Hepatocyte (in vitro differentiated cells): ENCODE results near the gene DHDDS. TPM values are rescaled to one million over a fixed set of nuclear protein-coding genes. Genes with fewer than 3 reads are reported as not detected.

ENCODE experiments used
- DNase-seq: peaks from one replicate; pipeline ENCODE4 v3.0.0-alpha.2; 2016; ENCODE audit warnings: low spot score
- H2AFZ ChIP-seq: fragments of 200-600 bp; sonication (generic); 2 replicates; pipeline ENCODE4 v1.6.0; 2016; ENCODE audit warnings: antibody characterized with exemption, mild to moderate bottlenecking
- H3K27ac ChIP-seq: fragments of 200-600 bp; sonication (generic); 2 replicates; pipeline ENCODE4 v1.5.1; 2016; ENCODE audit warnings: mild to moderate bottlenecking
- H3K27me3 ChIP-seq: fragments of 200-600 bp; sonication (generic); 2 replicates; pipeline ENCODE4 v1.6.1; 2016
- H3K36me3 ChIP-seq: fragments of 200-600 bp; sonication (generic); replicated peaks from 2 replicates; pipeline ENCODE4 v1.5.1; 2016; ENCODE audit warnings: low read depth; ENCODE audit not compliant: insufficient read depth
- H3K4me1 ChIP-seq: fragments of 200-600 bp; sonication (generic); 2 replicates; pipeline ENCODE4 v1.5.1; 2016; ENCODE audit warnings: mild to moderate bottlenecking, moderate library complexity; ENCODE audit not compliant: insufficient read depth
- H3K4me2 ChIP-seq: fragments of 200-600 bp; sonication (generic); 2 replicates; pipeline ENCODE4 v1.6.0; 2016
- H3K4me3 ChIP-seq: fragments of 200-600 bp; sonication (generic); 2 replicates; pipeline ENCODE4 v1.5.1; 2016; ENCODE audit warnings: mild to moderate bottlenecking
- H3K79me2 ChIP-seq: fragments of 200-600 bp; sonication (generic); 2 replicates; pipeline ENCODE4 v1.6.0; 2017; ENCODE audit warnings: mild to moderate bottlenecking
- H3K9me2 ChIP-seq: fragments of 200-600 bp; sonication (generic); replicated peaks from 2 replicates; pipeline ENCODE4 v1.6.0; 2017; ENCODE audit warnings: mild to moderate bottlenecking; ENCODE audit not compliant: insufficient read depth
- H3K9me3 ChIP-seq: fragments of 200-600 bp; sonication (generic); 2 replicates; pipeline ENCODE4 v1.5.1; 2016; ENCODE audit warnings: low read depth, mild to moderate bottlenecking
- H4K20me1 ChIP-seq: fragments of 200-600 bp; sonication (generic); 2 replicates; pipeline ENCODE4 v1.6.0; 2016; ENCODE audit warnings: mild to moderate bottlenecking; ENCODE audit not compliant: insufficient read depth, poor library complexity, severe bottlenecking
- CTCF ChIP-seq: fragments of 200-600 bp; sonication (generic); IDR thresholded peaks from 2 replicates; pipeline ENCODE4 v1.5.1; 2016; ENCODE audit warnings: antibody characterized with exemption, mild to moderate bottlenecking; ENCODE audit not compliant: poor library complexity
- EZH2 ChIP-seq: fragments of 200-600 bp; sonication (generic); IDR thresholded peaks from 2 replicates; pipeline ENCODE4 v1.6.1; 2016; ENCODE audit warnings: antibody characterized with exemption, mild to moderate bottlenecking, borderline replicate concordance
- EZH2phosphoT487 ChIP-seq: fragments of 200-600 bp; sonication (generic); IDR thresholded peaks from one replicate; pipeline ENCODE4 v1.6.1; 2018; ENCODE audit warnings: antibody characterized with exemption, mild to moderate bottlenecking, low read depth, moderate library complexity; ENCODE audit not compliant: unreplicated experiment, severe bottlenecking
- WGBS: methylation state at CpG from one replicate; pipeline ENCODE4 v1.1.6; 2016; ENCODE audit warnings: low lambda C conversion rate; ENCODE audit errors: missing lambda C conversion rate; 5-methylcytosine and 5-hydroxymethylcytosine counted together
- polyA plus RNA-seq: library from polyadenylated mRNA; unstranded; fragments of >200 nt; fragmentation: Nextera tagmentation; extraction: Ambion mirVana; gene quantifications from 2 replicates; pipeline ENCODE4 v1.2.1, GENCODE V29; 2016
- total RNA-seq: library from RNA; depleted of rRNA; stranded (reverse); fragments of >200 nt; gene quantifications from 2 replicates; pipeline ENCODE4 v1.2.3, GENCODE V29; 2014

The DHDDS gene
- total and polyA plus RNA-seq, 2 experiments from 2014 or later, result 42.9 to 44.9 TPM

- H3K4me2 ChIP-seq, result no peak overlapping the region
- no peak for DNase-seq
- H3K27me3 ChIP-seq, result no peaks in the 10 kb centered on the region
- no peak overlapping the region for H2AFZ ChIP-seq
- no peaks in the 10 kb centered on the region for H3K9me3 ChIP-seq
- 82% methylated on average over 8 of the region's 8 CpGs for WGBS
- H4K20me1 ChIP-seq, result no peaks in the 10 kb centered on the region
- H3K4me1 ChIP-seq, result no peaks in the 10 kb centered on the region
- no peaks in the 10 kb centered on the region for H3K36me3 ChIP-seq
- no peak overlapping the region for H3K4me3 ChIP-seq
- no peak overlapping the region for H3K27ac ChIP-seq
- no peaks in the 10 kb centered on the region for H3K9me2 ChIP-seq
- TF ChIP-seq CTCF (no peak), EZH2 (no peak), EZH2phosphoT487 (no peak)
- no peaks in the 10 kb centered on the region for H3K79me2 ChIP-seq
These were observed 36.4 kb upstream of the DHDDS start for GRCh38 chr1:26395754-26396153.

- H3K4me2 ChIP-seq, result no peak overlapping the region
- H3K27me3 ChIP-seq, result no peaks in the 10 kb centered on the region
- no peak overlapping the region for H3K27ac ChIP-seq
- no peaks in the 10 kb centered on the region for H3K36me3 ChIP-seq
- no peaks in the 10 kb centered on the region for H3K79me2 ChIP-seq
- H3K9me2 ChIP-seq, result no peaks in the 10 kb centered on the region
- WGBS, result 93% methylated on average over 3 of the region's 3 CpGs
- DNase-seq, result no peak
- H2AFZ ChIP-seq, result no peak overlapping the region
- TF ChIP-seq EZH2phosphoT487, result no peak
- no peak for TF ChIP-seq CTCF
- no peak for TF ChIP-seq EZH2
- no peaks in the 10 kb centered on the region for H4K20me1 ChIP-seq
- H3K4me1 ChIP-seq, result no peaks in the 10 kb centered on the region
- no peak overlapping the region for H3K4me3 ChIP-seq
- H3K9me3 ChIP-seq, result no peaks in the 10 kb centered on the region
These were observed 33.1 kb upstream of the DHDDS start for GRCh38 chr1:26399034-26399433.

GRCh38 chr1:26401891-26402290 lies 30.2 kb upstream of the DHDDS start:
- no peaks in the 10 kb centered on the region for H3K27me3 ChIP-seq
- 83% methylated on average over 3 of the region's 3 CpGs for WGBS
- H3K36me3 ChIP-seq, result no peaks in the 10 kb centered on the region
- no peak overlapping the region for H2AFZ ChIP-seq
- no peaks in the 10 kb centered on the region for H3K9me2 ChIP-seq
- no peak overlapping the region for H3K4me2 ChIP-seq
- TF ChIP-seq EZH2 (no peak), CTCF (no peak), EZH2phosphoT487 (no peak)
- H3K4me3 ChIP-seq, result no peak overlapping the region
- H4K20me1 ChIP-seq, result no peaks in the 10 kb centered on the region
- H3K9me3 ChIP-seq, result no peaks in the 10 kb centered on the region
- H3K79me2 ChIP-seq, result no peaks in the 10 kb centered on the region
- no peak overlapping the region for H3K27ac ChIP-seq
- no peaks in the 10 kb centered on the region for H3K4me1 ChIP-seq
- DNase-seq, result no peak

GRCh38 chr1:26403656-26404055 lies 28.5 kb upstream of the DHDDS start:
- Histone ChIP-seq H3K9me3 (no peaks in the 10 kb centered on the region), H3K36me3 (no peaks in the 10 kb centered on the region), H3K4me3 (no peak overlapping the region), H3K27ac (no peak overlapping the region), H3K9me2 (no peaks in the 10 kb centered on the region), H3K4me1 (no peaks in the 10 kb centered on the region), H2AFZ (no peak overlapping the region), H4K20me1 (no peaks in the 10 kb centered on the region), H3K4me2 (no peak overlapping the region), H3K79me2 (no peaks in the 10 kb centered on the region), H3K27me3 (peaks cover under 1% of the 10 kb centered on the region)
- DNase-seq, result no peak
- 56% methylated on average over 4 of the region's 4 CpGs for WGBS
- TF ChIP-seq EZH2 (no peak), EZH2phosphoT487 (no peak), CTCF (no peak)
